GM23248 (cell line): Measurements from ENCODE around the gene TNK1.

Experiments
- EZH2 ChIP-seq: fragments of 200-600 bp; sonication (generic); IDR thresholded peaks from 2 replicates; pipeline ENCODE4 v1.6.1; 2018; ENCODE audit warnings: antibody characterized with exemption, mild to moderate bottlenecking; ENCODE audit not compliant: insufficient read depth, poor library complexity, severe bottlenecking
- EZH2phosphoT487 ChIP-seq: fragments of 200-600 bp; sonication (generic); IDR thresholded peaks from 2 replicates; pipeline ENCODE4 v1.6.1; 2018; ENCODE audit warnings: antibody characterized with exemption, moderate library complexity, mild to moderate bottlenecking, low read depth; ENCODE audit not compliant: insufficient read depth

DNA sequence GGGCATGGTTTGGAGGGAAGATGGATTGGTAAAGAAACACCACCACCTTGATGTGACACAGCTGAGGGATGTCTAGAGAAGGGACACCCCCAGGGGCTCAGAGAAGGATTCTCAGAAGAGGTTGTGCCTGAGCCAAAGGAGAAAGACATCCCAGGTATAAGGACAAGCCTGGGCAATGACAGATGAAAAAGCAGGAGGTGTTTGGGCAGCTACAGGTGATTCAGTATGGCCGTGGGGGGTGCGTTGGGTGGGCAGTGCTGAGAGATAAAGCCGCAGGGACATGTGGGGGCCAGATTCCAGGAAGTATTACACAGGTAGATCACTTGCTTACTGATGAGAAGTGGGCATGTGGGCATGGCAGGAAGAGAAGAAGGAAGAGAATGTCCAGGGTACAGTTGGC, 19.0 kb upstream of the TNK1 start:
- TF ChIP-seq EZH2phosphoT487 (no peak), EZH2 (no peak)
